Activated naive CD4-positive, alpha-beta T cell (primary cell): ENCODE measurements around the gene BCO1.

Experiments
- DNase-seq, 4 experiments: peaks; one replicate each; lab custom pipeline; 2025; lab: John Stamatoyannopoulos, UW

BCO1 gene

DNA sequence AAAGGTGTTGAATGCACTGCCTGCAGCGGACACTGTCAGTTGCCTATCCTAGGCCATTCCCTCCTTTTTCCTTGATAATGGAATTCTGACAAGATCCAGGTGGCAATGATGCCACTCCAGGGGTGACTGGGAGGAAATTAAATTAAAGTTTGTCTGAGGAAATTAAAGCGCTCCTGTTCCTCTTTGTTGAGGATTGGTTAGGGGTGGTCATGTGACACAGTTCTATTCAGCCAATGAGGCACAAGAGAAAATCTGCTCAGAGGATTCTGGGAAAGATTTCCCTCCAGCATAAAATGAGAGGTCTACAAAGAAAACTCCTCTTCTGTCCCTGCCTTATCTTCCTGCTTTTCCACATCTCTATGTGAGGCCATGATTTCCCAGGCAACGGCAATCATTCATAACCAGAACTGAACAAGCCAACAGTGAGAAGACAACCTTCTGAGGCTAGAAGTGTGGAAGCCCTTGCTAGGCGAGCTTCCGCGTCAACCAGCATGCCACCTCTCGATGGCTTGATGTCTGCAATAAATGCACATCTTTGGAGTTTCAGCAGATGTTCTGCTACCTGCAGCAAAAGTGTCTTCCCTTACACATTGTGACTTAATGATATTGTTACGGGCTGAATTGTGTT, 5.6 kb upstream of the BCO1 start:
- DNase-seq, result no peak

DNA sequence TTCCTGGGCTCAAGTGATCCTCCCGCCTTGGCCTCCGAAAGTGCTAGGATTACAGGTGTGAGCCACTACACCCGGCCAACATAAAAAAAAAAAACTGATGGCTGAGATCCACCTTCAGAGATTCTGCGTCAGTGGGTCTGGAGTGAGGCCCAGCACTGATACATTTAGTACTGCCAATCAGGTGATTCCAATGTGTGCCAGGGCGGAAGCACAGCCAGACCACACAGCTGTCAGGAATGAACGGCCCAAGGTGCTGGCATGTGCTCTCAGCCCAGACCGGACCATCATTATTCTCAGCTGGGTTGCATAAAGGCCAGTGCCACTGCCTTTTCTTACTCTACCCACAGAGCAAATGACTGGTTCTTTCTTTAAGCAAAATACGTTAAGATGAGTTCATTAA, 1.2 kb upstream of the BCO1 start:
- no peak for DNase-seq

DNA sequence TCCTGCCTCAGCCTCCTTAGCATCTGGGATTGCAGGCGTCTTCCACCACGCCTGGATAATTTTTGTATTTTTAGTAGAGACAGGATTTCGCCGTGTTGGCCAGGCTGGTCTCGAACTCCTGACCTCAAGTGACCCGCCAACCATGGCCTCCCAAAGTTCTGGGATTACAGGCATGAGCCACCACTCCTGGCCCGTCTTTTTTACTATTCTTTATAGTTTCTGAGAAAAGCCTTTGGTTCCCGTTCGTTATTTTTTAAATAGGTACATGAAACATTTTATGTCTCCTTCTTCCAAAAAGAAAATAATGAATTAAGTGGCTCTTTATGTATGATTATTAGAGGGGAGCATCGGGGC, 570 bp upstream of the BCO1 start:
- DNase-seq, result no peak

DNA sequence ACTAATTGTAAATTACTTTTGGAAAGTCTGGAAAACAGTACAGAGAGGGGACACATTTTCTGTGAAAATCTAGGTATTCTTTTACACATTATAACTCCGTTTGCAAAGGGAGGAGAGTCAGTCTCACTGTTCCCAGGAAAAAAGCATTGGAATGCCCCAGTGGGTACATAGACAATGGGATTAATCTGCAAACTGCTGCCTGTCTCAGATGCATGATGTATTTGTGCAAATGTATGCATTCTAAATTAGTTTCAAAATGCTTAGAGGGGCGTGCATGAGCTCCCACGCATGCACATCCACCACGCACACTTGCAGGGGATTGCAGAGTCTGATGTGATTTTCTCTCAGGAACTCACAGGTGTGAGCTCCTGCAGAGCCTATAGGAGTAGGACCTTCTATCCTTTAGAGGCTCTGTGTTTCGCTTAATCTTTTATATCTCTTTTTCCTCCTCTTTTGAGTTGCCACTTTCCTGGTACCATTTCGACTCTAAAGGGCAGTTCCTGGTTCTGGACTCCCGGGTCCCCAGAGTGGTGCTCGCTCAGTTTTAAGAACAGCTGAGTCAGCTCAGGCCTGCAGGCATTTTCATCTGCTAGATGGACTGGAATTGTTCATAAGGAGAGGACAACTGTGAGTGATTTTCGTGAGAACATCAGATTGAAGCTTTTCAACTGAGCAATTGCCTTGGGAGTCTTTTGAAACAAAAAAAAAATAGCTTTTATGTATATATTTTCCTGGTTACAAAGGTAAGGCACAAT, 1.1 kb downstream of the BCO1 start:
- no peak for DNase-seq

DNA sequence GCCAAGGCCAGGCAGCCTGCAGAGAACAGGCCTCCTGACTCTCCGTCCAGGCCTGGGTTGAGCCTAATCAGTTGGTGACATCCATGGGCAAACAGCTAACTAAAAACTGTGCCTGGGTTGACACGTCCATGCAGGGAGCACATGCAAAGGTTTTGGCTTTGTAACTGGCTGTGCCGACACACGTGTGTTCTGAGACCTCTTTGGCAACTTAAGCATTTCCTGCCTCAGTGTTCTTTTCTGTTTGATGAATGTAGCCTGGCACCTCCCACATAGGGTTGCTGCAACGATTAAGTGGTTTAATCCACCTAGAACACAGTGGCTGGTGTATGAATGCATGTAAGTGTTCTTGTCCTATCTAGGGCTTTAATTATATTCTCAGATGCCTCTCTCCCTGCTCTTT, 3.2 kb downstream of the BCO1 start:
- no peak for DNase-seq

DNA sequence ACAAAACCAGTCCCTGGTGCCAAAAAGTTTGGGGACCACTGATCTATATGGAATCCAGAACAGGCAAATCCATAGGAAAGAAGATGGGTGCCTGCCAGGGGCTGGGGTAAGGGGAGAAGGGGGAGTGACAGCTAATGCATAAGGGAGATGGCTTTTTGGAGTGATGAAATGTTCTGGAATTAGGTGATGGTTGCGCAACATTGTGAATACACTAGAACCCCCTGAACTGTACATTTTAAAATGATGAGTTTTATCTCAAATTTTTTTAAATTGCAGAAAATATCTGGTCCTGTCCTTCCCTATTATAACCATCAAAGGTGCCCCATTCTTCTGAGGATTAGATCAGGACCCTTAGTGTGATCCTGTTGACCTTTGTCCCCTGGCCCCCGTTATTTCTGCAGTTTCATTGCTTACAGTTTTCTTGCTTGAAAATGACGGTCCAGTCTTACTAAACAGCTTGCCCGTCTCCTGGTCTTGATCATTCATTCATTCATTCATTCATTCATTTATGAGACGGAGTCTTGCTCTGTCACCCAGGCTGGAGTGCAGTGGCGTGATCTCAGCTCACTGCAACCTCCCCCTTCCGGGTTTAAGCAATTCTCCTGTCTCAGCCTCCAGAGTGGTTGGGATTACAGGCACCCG, 4.6 kb downstream of the BCO1 start:
- DNase-seq, result no peak

DNA sequence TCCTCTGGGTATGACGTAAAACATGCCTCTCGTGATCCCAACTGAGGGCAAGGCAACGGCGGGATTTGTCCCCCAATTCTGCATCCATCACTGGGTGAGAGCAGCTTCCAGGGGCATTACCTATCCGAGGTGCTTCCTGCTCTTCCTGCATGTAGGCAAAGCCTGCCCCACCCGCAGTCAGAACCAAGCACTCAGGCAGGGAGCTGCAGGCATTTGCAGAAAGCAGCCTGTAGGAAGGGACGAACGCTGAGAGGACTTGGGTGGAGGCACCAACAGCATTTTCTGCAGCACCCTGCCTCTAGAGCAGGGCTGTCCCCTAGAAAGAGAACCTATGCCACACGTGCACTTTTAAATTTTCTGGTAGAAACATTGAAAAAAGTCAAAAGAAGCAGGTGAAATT, 5.5 kb downstream of the BCO1 start:
- DNase-seq, result no peak

DNA sequence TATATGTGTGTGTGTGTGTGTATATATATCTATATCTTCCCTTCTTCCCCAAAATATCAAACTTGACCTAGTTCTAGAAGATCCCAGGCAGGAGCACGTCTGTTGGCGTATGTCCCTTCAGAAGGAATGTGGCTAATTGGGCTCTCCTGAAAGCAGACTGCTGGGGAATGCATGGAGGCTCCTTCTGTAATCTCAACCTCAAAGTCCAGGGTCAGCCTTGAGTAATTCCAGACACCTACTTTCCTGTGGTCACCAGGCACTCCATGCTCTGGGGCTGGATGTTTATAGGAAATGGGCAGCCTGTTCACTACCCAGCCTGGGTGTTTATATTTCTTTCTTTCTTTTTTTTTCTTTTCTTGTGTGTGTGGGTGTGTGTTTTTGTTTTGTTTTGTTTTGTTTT, 13.4 kb downstream of the BCO1 start:
- no peak for DNase-seq

DNA sequence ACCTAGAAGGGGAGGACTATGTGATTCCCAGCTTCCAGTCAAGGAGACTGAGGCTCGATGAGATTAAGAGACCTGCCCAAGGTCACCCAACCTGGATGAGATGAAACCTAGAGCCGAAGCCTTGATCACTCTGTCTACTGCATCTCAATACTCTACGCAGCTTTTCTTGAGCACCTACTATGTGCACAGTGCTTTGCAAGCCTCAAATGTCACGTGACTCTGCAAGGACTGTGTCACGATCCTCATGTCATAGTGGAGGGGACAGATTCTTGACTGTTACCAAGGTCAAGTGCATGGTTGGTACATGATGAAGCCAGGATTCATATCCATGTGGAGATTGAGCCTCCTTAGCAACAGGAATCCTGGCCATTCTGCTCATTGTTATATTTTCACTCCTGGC, 14.7 kb downstream of the BCO1 start:
- DNase-seq, result no peak

DNA sequence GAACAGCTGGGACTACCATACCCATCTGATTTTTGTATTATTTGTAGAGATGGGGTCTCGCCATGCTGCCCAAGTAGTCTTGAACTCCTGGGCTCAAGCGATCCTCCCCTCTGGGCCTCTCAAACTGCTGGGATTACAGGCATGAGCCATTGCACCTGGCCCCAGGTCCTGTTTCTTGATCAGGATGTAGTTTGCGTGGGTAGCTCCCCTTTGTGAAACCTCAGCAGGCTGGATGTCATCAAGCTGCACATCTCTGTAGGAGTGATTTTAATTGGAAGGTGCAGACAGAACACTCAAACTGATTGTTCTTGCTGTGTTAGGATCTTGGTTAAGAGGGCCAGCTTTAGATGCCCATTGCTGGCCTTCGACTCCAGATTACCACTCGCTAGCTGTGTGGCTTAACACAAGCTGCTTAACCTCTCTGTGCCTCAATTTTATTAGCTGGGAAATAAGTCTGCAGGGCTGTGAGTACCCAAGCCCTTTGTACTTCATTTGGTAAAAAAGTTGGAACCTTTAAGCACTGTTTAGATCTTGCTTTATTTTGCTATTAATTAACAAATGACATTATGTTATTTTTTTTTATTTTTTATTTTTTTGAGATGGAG, 16.5 kb downstream of the BCO1 start:
- DNase-seq, result no peak

DNA sequence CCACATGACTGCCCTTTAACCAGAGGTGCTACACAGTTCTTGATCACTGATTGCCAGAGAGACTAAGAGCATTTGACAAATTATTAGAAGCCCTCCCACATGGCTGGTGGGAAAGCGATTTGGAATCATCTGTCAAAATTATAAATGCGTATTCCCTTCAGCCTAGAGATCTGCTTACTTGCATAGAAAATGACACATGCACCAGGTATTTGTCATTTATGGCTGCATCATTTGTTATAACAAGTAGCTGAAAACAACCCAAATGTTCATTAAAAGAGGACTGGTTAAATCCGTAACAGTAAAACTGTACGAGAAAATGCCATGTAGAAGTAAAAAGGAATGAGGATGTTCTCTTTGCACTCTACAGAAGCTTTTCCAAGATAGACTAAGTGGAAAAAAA, 21.4 kb downstream of the BCO1 start:
- no peak for DNase-seq

DNA sequence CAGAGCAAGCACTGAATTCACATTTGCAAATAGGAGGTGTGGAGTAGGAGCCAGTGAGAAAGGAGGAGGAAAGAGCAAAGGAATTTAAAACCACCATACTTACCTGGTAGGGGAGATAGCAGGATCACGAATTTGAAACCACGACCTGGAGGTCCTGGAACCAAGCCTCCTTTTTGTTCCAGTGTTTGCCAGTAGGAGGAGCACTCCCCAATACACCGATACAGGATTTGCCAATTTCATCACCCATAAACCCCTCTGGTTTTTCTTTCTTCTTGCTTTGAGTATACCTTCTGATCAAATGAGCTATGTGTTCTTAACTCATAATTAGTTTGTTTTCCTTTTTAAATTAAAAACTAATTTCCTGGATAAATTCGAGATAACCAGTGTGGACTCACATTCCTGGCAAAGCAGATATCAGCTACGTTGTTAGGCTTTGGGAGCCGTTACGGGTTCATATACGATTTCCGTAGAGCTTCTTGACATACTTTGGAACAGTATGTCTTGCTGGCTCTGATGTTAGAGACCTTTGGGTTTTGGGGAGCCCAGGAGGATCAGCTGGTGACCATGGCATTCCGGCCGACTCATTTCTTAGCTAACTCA, 22.7 kb downstream of the BCO1 start:
- DNase-seq, result no peak

DNA sequence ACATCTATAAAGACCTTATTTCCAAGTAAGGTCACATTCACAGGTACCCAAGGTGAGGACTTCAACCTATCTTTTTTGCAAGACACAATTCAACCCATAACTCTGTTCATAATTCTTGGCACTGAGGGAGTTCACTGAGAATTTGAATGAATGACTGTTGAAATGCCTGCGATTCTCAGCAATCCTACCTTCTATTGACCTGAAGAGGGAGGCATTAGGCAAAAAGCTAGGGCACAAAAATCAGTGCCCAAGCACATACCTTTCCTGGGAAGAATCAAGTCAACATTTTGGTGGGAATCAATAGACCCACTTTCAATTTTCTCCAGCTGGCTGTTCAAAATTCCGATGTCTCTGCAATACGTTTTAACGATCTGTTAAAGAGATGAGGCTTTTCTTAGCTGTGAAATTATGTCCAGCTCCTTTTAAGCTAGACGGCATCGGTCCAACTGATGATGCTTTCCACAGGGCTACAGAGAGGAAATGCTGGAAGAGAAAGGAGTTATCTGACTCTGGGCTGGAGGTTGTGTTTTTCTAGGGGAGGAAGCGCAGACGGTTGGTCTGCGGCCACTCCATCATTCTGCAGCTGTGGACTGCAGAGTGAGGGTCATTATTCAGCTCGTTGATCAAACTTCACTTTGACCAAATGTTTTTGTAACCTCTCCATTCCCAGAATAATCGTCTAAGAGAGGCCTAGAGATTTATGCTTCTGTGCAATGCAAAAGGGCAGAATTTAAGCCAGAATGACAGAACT, 25.2 kb downstream of the BCO1 start:
- no peak for DNase-seq

DNA sequence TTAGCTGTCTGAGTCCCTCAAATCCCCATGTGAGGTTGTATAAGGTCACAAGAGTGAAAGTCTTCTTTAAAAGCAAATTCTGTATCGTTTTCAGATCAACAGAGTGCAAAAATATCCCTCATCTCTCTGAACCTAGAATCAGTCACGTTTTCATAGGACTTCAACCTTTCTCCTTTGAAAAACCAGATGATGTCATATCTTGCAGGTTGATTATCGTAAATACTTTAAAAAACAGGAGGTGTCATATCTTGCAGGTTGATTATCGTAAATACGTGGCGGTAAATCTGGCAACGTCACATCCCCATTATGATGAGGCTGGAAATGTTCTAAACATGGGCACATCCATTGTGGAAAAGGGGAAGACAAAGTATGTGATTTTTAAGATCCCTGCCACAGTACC, 25.9 kb downstream of the BCO1 start:
- DNase-seq, result no peak

DNA sequence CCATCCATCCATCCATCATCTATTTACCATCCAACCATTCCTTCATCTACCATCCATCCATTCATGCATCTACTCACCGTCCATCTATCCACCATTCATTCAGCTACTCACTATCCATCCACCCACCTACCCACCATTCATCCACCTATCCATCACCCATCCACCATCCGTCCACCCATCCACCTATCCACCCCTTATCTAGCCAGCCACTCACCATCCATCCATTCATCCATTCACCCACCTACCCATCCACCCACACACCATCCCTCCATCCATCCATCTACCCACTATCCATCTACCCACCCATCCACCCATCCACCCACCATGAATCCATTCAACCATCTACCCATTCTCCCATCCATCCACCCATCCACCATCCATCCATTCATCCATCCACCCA, 26.6 kb downstream of the BCO1 start:
- no peak for DNase-seq

DNA sequence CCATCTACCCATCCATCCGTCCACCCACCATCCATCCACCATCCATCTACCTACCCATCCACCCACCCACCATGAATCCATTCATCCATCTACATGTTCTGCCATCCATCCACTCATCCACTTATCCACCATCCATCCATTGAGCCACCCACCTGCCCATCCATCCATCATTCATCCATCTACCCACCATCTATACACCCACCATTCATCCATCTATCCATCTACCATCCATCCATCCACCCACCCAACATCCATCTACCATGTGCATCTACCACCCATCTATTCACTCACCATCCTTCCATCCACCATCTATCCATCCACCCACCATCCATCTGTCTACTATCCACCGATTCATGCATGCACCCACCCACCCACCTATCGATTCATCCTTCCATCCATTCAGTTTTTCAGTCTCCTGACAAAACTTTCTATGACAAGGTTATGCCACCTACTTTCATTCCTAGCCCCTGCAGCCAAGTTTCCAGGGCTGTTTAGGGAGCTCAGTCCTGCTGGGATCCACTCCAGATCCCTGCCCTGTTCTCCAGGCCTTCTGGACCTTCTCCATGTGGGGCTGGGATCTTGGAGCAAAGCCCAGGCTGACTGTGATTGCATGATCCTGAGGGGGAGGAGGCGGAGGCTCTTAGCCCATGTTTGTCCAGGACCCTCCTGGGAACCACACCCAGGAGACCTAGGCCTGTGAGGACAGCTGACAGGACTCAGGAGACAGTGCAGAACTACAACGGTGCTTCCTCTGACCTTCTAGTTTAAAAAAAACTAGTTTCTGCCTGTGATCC, 27.4 kb downstream of the BCO1 start:
- no peak for DNase-seq

DNA sequence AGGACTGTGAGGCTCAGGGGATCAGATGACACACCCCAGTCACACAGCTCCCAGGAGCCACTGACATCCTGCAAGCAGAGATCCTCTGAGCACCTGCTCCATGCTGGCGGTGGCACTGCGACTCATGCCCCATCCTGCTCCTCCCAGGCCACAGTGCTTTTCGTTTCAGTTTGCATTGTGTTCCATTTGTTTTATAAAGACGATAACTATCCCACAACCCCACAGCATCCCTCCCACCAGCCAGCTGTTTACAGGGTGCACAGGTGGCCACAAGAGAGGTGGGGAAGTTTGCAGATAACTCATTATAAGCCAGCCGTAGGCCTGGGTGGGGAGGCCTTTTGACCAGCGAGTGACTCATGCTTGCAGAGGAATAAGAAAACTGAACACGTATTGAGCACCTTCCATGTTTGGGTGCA, 28.2 kb downstream of the BCO1 start:
- DNase-seq, result no peak

DNA sequence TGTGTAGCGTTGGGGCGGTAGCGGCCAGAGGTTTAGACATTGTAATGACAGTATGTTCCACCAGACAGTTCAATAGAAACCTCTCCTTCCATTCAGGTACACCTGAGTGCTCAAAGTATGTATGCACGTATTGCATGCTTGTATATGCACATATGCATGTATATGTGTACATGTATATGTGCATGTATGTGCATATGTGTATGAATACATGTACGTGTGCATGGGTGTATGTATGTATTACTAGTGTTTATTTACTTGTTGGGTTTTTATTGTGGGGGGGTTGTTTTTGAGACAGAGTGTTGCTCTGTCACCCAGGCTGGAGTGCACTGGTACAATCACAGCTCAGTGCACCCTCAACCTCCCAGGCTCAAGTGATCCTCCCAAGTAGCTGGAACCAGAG, 30.0 kb downstream of the BCO1 start:
- no peak for DNase-seq

DNA sequence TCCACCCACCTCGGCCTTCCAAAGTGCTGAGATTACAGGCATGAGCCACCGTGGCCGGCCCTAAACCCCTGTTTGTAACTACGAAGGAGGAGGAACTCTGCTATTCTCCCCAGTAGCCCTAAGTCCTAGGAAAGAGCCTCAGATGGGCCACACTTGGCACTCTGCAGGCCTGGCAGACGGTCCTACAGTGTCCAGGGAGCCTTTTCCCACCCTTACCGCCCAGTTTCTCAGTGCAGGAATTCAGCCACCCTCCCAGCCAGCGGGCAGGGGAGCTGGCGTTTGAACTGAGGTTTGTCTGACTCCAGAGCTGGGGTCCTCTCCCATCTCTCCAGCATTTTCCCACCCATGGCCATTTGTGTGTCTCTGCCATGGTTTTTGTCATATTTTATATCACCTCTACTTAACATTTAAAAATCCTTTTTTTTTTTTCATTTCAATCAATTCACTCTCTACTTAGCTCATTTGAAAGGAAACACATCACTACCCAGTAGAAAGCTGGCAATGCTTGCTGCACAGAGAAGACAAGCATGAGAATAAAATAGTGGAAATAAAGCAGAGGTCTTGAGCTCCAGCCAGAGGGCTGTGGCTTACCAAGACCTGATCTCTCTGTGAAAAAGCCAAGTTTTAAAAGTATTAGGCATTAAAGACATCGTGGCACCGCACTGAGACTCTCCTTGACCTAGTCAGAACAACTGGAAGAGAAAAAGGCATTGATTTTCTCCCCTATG, 34.9 kb downstream of the BCO1 start:
- no peak for DNase-seq

DNA sequence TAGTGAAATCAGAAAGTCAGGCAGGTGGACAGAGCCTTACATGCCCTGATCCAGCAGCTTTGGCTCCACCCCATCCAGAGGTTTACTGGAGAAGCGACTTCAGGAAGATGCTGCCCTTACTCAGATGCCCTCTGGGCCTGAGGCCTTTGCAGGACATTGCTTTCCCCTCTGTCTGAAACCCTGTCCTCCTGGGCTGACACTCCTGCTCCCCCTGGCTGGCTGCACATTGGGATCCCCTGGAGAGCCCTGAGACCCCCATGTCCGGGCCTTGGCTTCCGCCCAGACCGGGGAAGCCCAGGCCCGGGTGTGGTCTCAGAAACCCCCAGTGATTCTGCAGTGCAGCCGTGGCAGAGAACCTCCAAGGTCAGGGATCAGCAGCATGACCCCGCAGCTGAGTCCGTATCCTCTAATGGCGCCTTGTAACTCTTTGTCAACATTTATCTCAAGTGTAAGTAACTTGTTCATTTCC, 36.6 kb downstream of the BCO1 start:
- no peak for DNase-seq
